Measurements from ENCODE around the gene PTGER2.

PTGER2 gene

DNA sequence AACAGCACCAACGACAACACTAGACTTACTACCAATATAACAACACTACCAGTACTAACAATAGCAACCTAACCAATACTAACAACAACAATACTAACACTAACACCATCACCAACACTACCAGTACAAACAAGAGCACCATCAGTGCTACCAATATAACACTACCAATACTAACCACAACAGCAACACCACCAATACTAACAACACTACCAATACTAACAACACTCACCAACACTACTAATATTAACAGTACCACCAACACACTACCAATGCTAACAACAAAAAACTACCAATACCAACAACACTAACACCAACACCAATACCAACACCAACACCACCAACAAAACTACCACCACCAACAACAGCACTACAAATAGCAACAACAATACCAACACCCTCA, 25.1 kb downstream of the PTGER2 start:
- DNase-seq (ENCODE audit: low read depth) = no peak

DNA sequence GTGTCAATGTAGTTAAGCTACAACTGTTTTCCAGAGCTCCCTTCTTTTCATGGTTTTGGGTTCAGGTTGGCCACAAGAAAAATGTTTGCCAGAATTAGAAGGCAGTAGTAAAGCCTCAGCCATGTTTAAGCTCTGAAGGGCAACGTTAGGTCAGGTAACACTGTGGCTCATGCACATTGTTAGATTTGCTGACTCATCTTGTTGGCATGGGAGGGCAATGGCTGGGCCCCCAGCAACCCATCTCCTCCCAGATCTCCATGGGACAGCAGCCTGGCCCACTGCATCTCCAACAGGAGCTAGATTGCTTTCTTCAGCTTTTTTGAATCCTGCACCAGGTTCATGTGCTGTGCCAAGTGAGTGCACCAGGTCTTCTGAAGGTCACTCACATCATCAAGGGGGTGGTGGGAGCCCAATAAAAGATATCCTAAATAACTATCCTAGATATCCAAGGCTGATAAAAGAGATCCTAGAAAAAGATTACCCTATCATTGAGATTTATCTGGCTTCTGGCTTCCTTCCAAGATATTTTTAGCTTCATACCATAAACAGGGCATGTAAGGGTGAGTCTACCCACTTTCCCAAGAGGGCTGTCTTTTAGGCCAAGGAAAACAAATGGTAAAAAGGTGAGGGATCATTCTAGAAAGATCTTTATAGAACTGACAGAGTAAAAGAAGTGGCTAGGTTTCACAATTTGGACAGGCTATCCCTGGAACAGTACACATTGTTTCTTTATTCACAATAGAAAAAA, 28.9 kb downstream of the PTGER2 start:
- peak; percentile 67 for DNase-seq (ENCODE audit: low read depth)

GRCh38 chr14:52346778-52347177, 32.7 kb downstream of the PTGER2 start:
- no peak for DNase-seq (ENCODE audit: low read depth)

- no peak for DNase-seq (ENCODE audit: low read depth)
These were observed 34.2 kb downstream of the PTGER2 start for GRCh38 chr14:52348279-52348678.

- DNase-seq (ENCODE audit: low read depth) = no peak
These were observed 34.7 kb downstream of the PTGER2 start for GRCh38 chr14:52348776-52349175.

DNA sequence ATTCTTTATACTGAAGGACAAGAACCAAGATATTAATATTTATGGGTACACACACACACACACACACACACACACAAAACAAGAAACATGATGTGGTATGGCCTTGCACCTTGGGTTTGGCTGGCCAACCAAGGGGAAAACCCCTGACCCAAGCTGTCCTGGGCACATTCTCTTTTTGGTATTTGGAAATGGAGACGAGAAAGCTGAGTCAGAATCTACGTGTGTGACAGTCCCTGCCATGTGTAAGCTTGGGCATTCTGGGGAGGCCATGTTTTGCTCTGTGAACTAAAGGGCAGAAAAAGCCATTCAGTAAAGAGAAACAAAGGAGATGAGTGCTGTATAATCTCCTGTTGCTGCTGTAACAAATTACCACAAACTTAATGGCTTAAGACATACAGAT, 35.6 kb downstream of the PTGER2 start:
- no peak for DNase-seq (ENCODE audit: low read depth)

- DNase-seq (ENCODE audit: low read depth) = no peak
These were observed 36.3 kb downstream of the PTGER2 start for GRCh38 chr14:52350445-52350844.

GRCh38 chr14:52351233-52352060, 37.3 kb downstream of the PTGER2 start:
- no peak for DNase-seq (ENCODE audit: low read depth)

DNA sequence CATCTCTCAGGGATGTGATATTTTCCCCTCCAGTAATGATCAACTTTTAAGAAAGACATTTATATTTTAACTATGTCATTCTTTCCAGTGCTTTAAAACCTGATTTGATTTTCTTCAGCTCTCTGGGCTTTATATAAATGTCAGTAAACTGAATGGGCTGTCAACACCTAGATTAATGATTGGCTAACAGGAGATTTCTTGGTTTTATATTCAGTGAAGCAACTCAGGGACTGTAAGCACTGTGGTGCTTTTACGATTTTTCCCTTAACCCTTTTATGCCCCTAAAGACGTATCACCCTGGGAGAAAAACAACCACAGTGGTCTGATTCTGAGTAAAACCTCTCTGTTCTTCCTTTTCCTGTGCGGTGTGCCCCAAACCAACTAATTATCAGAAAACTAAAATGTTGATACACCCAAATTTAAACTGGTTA, 38.0 kb downstream of the PTGER2 start:
- DNase-seq (ENCODE audit: low read depth) = no peak

DNA sequence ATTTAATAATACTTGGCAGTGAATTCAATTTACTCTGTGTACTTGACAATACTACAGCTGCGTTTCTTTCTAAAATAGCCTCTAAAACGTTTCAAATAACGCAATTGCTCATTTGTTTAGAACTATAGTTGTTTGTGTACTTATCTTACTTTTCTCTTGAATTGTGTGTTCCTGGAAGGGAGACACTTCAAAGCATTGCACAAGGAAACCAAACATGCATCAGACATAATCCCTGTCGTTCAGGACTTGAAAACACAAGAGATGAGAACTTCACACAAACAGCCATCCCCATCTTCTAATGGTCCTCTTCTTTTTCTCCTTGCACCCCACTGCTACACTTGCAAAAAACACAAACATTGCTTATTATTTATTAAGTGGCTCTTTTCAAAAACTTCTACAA, 38.5 kb downstream of the PTGER2 start:
- DNase-seq (ENCODE audit: low read depth) = no peak

DNA sequence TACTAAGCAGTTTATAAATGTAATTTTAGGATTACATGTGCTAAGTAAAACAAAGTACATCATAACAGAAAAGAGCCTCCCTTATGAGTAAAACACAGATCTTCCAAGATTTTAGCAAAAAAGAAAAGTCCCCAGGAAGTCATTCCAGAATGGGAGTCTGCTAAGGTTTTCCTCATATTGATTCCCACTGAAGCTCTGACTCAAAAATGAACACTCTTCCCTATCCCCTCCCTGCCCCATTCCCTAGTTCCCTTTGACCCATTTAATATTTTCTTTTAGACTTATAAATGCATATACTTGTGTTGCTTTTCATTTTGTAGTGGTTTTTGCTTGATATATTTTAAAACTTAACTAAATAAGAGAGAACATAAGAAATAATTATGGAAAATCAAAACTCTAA, 40.1 kb downstream of the PTGER2 start:
- DNase-seq (ENCODE audit: low read depth) = no peak

DNA sequence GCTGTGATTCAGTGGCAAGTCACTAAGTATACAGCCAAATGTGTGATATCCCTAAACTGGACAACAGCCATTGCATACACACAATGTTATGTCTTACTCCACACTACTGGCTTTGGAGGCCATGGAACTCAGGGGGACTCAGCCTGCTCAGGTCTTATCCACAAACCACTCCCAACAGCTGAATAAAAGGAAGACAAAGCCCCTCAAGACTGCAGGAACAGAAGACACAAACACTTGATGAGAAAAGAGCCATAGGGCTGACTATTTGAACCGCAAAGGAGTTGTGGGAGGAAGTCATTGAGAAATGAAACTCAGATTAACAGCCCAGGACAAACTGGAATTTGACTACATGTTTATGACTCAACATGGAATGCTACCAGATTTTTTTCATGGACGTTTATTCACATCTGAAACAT, 40.9 kb downstream of the PTGER2 start:
- DNase-seq (ENCODE audit: low read depth) = peak; percentile 86

GRCh38 chr14:52355526-52355925, 41.4 kb downstream of the PTGER2 start:
- DNase-seq (ENCODE audit: low read depth) = no peak

DNA sequence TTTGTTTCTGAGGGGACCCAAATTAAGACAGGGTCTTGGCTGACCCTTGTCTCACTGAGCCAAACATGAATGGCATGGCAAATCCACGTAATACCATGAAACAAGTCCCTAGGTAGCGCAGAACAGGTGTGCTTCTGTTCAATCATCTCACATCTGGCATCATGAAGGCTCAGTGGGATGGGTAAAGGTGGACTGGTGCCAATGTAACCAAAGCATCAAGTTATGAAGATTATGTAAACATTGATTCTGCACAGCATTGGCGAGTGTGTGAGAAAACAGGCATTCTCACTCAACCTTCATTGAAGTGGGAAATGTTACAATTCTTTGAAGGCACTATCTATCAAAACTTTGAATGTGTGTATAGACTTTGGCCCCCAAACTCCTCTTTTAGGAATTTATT, 41.9 kb downstream of the PTGER2 start:
- no peak for DNase-seq (ENCODE audit: low read depth)

GRCh38 chr14:52360831-52361230, 46.7 kb downstream of the PTGER2 start:
- no peak for DNase-seq (ENCODE audit: low read depth)

DNA sequence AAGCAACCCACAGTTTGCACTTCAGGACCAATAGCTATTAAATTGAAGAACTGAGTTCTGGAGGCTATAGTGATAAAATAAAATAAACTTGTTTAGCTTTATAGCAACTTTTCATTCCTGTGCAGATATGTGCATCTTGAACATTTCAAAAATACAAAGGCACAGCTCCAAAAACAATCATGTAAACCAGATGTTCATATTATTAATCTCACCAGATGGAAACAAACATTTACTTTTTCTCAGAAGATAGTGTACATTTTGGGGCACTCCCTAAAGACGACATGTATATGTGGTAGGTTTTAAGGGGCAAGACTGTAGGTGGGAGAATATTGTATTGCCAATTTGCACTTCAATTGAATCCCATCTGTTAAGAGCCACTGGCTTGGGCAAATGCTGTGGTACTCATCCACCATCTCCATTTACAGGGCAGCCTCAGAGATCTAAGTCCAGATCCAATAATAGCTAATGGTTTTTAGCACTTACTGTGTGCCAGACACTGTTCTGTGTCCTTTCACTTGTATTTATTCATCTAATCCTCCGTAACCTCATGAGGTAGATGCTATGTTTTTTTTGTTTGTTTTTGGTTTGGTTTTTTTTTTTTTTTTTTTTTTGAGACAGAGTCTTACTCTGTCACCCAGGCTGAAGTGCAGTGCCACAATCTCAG, 49.1 kb downstream of the PTGER2 start:
- DNase-seq (ENCODE audit: low read depth) = no peak

GRCh38 chr14:52363961-52364360, 49.8 kb downstream of the PTGER2 start:
- no peak for DNase-seq (ENCODE audit: low read depth)

DNA sequence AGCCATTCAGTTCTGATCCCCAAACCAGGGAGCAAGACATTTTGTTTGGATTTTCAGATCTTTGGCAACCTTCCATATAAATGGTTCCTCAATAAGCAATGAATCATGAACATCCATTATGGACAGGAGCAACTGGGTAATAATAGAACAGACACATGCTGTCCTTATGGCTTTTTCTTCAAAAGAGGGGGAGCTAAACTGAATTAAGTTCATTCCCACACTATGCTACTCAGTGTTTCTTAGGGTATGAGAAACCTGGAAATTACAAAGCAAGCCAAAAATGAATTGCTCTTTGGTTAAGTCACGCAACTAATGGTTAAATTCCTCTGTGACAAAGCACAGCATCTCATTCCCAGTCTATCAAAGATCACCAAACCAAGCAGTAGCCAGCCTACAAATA, 51.0 kb downstream of the PTGER2 start:
- no peak for DNase-seq (ENCODE audit: low read depth)

DNA sequence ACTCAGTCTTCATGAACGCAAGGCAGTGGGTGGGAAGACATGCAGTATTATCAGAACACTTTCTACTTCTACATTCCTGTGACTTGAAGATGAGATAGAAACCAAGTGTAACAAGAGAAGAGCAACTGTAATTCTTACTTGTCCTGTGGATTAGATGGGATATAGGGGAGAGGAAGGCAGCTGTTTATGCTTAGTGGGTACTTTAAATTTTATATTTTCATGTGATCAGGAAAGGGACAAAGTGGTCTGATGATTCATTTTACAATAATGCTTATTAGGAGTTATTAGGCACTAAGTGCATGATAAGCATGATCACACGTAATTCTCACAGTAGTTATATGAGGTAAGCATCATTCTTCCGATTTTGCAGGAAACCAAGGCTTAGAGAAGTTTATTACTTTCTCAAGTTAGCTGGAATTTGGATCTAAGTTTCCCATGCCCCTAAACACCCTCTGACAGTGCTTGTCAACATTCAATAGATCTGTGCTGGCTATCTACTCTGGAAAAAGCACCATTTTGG, 52.7 kb downstream of the PTGER2 start:
- DNase-seq (ENCODE audit: low read depth) = no peak

DNA sequence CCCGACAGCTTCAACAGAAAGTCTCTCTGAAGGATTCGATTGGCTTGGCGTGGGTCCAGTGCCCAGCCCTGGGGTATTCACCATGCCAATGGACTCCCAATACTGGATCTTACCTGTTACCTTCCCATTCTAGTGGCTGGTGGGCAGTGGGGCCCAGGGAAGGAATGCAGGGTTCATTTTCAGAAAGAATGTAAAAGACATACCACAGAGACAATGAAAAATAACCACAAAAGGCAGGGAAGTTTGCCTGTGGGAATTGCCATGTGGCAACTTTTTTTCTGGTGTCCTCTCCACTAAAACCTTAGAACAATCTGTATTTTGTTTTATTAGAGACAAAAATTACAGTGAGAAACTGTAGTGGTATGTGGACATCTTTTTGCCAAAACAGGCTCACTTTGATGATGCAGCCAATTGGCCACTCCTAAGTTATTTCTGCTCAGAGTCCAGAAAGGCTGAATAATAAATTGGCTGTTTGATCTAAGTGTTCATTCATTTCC, 55.2 kb downstream of the PTGER2 start:
- DNase-seq (ENCODE audit: low read depth) = no peak

DNA sequence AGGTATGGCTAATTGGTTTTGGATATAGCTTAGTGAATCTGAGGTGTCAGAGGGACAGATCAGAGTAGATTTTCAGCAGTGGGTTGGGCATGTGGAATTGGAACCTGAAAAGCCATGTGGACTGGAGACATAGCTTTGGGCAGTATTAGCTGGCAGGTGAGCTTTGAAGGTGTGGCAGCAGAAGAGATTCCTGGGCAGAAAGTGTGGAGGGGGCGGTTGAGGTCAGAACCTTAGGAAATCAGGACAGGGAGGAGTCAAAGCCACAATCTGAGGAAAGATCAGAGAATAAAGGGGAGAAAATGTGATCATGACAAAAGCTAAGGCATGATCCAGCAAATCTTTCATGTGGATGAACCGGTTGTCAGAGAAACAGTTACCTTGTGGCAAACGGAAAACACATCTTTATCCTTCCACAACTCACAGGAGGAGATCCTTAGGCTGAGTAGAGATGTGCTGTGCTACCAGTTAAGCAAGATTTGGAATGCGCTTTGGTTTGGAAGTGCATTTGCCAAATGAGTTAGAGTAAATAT, 56.4 kb downstream of the PTGER2 start:
- DNase-seq (ENCODE audit: low read depth) = no peak

GRCh38 chr14:52377940-52378339, 63.8 kb downstream of the PTGER2 start:
- DNase-seq (ENCODE audit: low read depth) = no peak

Measured in HS-27A (cell line).